Stomach (tissue), 4 donors: ENCODE measurements around the gene STAG3.

Source experiments
- POLR2A ChIP-seq, 4 donors: fragments of 450-650 bp; IDR thresholded peaks; one replicate each; pipeline ENCODE4 v1.6.1; 2016; ENCODE audit warnings: antibody characterized with exemption in 4 of 4, control low read depth in 2 of 4, mild to moderate bottlenecking in 1 of 4, moderate library complexity in 1 of 4
- POLR2AphosphoS5 ChIP-seq, 3 donors: sonication (generic); formaldehyde crosslinking; IDR thresholded peaks; one replicate each; pipeline ENCODE4 v1.6.1; 2016; ENCODE audit warnings: antibody characterized with exemption in 3 of 3
- TF ChIP-seq, protein P1 (sequence below), 7 experiments: fragments of 450-650 bp in 4 of 7; fragments of 200-600 bp in 3 of 7; sonication (generic) in 3 of 7; IDR thresholded peaks; one replicate each; pipeline ENCODE4 v1.5.1; 2016 to 2019; ENCODE audit warnings: antibody characterized with exemption in 7 of 7, control low read depth in 2 of 7, mild to moderate bottlenecking in 1 of 7

DNA sequence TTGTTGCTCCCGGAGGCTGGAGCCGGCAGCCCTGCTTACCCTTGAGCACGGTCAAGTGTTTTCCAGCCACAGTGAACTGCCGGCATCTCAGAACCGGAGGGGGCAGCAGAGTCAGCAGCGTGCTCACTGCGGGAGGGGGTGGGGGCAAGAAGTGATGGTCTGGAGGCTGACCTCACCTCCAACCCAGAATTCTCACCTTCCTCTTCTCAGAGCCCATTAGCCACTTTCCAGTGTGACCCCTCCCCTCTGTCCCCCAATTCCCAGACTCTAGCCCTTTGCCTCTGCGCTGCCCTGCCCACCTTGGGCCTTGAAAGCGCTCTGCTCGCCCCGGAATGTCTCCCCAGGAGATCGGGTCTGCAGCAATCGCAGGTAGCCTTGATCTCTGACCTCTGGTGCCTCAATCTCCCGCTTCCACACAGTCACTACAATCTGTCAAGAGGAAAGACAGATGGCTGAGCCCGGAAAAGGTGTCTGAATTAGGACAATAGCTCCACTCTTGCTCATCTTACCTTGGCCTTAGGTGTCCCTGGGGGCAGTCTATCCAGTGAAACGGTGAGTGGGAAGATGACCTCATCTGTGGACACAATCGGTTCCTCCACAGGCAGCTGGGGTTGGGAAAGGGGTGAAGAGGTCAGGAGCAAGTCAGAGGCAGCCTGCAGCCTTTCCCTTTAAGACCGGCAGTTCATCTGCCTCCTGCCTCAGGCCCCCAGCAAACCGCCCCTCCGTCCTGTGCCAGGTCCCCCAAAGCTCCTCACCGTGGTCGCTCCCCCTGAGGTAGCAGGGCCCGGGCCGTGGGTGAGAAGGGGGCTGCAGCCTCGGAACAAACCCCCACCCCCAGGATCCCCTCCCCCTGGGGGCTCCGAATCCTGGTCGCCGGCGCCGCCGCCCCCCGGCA lies 20.1 kb upstream of the STAG3 start:
- TF ChIP-seq, protein P1, sequence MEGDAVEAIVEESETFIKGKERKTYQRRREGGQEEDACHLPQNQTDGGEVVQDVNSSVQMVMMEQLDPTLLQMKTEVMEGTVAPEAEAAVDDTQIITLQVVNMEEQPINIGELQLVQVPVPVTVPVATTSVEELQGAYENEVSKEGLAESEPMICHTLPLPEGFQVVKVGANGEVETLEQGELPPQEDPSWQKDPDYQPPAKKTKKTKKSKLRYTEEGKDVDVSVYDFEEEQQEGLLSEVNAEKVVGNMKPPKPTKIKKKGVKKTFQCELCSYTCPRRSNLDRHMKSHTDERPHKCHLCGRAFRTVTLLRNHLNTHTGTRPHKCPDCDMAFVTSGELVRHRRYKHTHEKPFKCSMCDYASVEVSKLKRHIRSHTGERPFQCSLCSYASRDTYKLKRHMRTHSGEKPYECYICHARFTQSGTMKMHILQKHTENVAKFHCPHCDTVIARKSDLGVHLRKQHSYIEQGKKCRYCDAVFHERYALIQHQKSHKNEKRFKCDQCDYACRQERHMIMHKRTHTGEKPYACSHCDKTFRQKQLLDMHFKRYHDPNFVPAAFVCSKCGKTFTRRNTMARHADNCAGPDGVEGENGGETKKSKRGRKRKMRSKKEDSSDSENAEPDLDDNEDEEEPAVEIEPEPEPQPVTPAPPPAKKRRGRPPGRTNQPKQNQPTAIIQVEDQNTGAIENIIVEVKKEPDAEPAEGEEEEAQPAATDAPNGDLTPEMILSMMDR (IDR thresholded peaks at IDR 0.05) = peak in 1 of 7 experiments; percentile 18
- TF ChIP-seq POLR2AphosphoS5 (IDR thresholded peaks at IDR 0.05) (no peak), POLR2A (IDR thresholded peaks at IDR 0.05) (no peak)
